Measurements from ENCODE around the gene RNASE9.
"Not testable (repeated sequence)": the region's sequence is repeated elsewhere in the genome, so short reads cannot be mapped to it uniquely, and the experiment has no call there.

RNASE9 gene

GRCh38 chr14:20515846-20516245 lies 45.0 kb downstream of the RNASE9 start:
- no peak for DNase-seq

DNA sequence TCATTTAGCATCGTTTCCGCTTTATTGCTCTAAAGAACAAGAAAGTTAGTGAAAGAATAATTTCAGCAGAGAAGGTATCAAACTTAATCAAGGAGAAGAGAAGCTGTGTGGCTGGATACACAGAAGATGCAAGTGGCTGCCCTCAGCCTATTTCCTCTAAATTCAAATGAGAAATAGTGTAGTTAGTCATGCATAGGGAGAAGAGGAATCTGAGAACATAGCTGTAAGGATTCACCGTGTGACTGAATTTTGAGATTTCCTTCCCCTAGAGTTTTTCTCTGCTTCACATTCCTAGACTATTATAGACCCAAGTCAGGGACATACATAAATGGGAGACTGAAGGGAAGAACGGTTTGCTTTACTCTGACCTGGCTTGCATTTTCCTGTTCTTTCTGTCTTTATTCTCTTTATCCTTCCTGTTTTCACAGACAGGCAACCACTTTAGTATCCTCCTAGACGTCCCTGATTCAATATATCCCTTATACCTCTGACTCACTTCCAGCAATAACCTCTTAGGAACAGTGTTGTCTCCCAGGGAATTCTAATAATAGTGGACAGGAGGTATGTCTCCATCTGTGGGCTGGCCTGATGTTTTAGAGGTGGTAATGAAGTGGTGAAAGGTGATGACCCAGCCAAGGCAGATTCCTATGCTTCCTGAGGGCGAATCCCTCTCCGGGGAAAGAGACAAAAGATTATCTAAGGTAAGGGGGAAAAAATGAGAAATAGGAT lies 48.5 kb downstream of the RNASE9 start:
- no peak for DNase-seq

DNA sequence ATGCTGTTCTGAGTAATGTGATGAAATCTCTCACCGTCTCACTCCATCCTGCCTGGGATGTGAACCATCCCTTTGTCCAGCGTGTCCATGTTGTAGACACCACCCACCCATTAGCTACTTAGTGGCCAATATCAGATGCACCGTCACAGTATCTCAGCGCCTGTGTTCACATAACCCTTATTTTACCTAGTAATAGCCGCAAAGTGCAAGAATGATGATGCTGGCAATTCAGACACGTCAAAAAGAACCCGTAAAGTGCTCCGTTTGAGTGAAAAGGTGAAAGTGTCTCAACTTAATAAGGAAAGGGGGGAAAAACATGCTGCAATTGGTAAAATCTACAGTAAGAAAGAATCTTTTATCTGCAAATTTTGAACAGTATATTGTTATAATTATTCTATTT lies 52.5 kb downstream of the RNASE9 start:
- DNase-seq = no peak

- not testable (repeated sequence) for DNase-seq
Observed at GRCh38 chr14:20507537-20507936, 53.3 kb downstream of the RNASE9 start.

DNA sequence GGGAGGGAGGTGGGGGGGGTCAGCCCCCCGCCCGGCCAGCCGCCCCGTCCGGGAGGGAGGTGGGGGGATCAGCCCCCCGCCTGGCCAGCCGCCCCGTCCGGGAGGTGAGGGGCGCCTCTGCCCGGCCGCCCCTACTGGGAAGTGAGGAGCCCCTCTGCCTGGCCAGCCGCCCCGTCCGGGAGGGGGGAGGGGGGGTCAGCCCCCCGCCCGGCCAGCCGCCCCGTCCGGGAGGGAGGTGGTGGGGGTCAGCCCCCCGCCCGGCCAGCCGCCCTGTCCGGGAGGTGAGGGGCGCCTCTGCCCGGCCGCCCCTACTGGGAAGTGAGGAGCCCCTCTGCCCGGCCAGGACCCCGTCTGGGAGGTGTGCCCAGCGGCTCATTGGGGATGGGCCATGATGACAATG lies 54.1 kb downstream of the RNASE9 start:
- not testable (repeated sequence) for DNase-seq

- not testable (repeated sequence) for DNase-seq
Observed at GRCh38 chr14:20506276-20506675, 54.6 kb downstream of the RNASE9 start.
